Left renal cortex interstitium (tissue), 4 donors: Measurements from ENCODE around the gene CHRNA5. TPM values are rescaled to one million over a fixed set of nuclear protein-coding genes. Genes with fewer than 3 reads are reported as not detected.
"Not testable (repeated sequence)": the region's sequence is repeated elsewhere in the genome, so short reads cannot be mapped to it uniquely, and the experiment has no call there.

ENCODE experiments used
- DNase-seq, 4 donors: peaks; one replicate each; pipeline ENCODE4 v3.0.0-alpha.2; 2013; ENCODE audit warnings: low read depth in 4 of 4, low spot score in 2 of 4, missing footprints in 1 of 4
- polyA plus RNA-seq, 4 donors: library from polyadenylated mRNA; unstranded; fragments of 120-200 nt; gene quantifications; one replicate each; pipeline ENCODE4 v1.2.1, GENCODE V29; 2013; ENCODE audit not compliant: insufficient read length in 4 of 4

CHRNA5 gene
- polyA plus RNA-seq, 4 donors = 5.9 to 9.7 (median 7.0) TPM

- DNase-seq = no peak
Measured at GRCh38 chr15:78564743-78565096, 600 bp upstream of the CHRNA5 start.

GRCh38 chr15:78565951-78566774 is 843 bp downstream of the CHRNA5 start:
- DNase-seq = peak; percentile 34 to 52 (median 36)

- DNase-seq = no peak
Measured at GRCh38 chr15:78567531-78567930, 2.2 kb downstream of the CHRNA5 start.

- DNase-seq = no peak
Measured at GRCh38 chr15:78570710-78571109, 5.4 kb downstream of the CHRNA5 start.

- DNase-seq = no peak
Measured at GRCh38 chr15:78571382-78571781, 6.1 kb downstream of the CHRNA5 start.

- DNase-seq = no peak
Measured at GRCh38 chr15:78573416-78573815, 8.1 kb downstream of the CHRNA5 start.

GRCh38 chr15:78574944-78575343 is 9.6 kb downstream of the CHRNA5 start:
- DNase-seq = no peak

- DNase-seq = no peak
Measured at GRCh38 chr15:78597583-78597982, 32.3 kb downstream of the CHRNA5 start.

GRCh38 chr15:78598348-78598747 is 33.0 kb downstream of the CHRNA5 start:
- DNase-seq = no peak

GRCh38 chr15:78599189-78599588 is 33.9 kb downstream of the CHRNA5 start:
- no peak for DNase-seq

GRCh38 chr15:78603467-78603866 is 38.1 kb downstream of the CHRNA5 start:
- no peak for DNase-seq

- no peak for DNase-seq
Measured at GRCh38 chr15:78604420-78604819, 39.1 kb downstream of the CHRNA5 start.

GRCh38 chr15:78605201-78605600 is 39.9 kb downstream of the CHRNA5 start:
- DNase-seq = no peak

GRCh38 chr15:78605680-78606079 is 40.4 kb downstream of the CHRNA5 start:
- no peak for DNase-seq

GRCh38 chr15:78609551-78609950 is 44.2 kb downstream of the CHRNA5 start:
- DNase-seq = not testable (repeated sequence)

GRCh38 chr15:78614021-78614420 is 48.7 kb downstream of the CHRNA5 start:
- DNase-seq = no peak

- no peak for DNase-seq
Measured at GRCh38 chr15:78615151-78615589, 49.9 kb downstream of the CHRNA5 start.

GRCh38 chr15:78616506-78616905 is 51.2 kb downstream of the CHRNA5 start:
- no peak for DNase-seq

- DNase-seq = no peak
Measured at GRCh38 chr15:78617076-78617475, 51.8 kb downstream of the CHRNA5 start.

- no peak for DNase-seq
Measured at GRCh38 chr15:78617516-78617915, 52.2 kb downstream of the CHRNA5 start.

- DNase-seq = no peak
Measured at GRCh38 chr15:78618064-78618463, 52.7 kb downstream of the CHRNA5 start.

GRCh38 chr15:78618490-78618934 is 53.2 kb downstream of the CHRNA5 start:
- DNase-seq = peak in 3 of 4 donors; percentile 67 to 82 (median 75)
